Activated naive CD4-positive, alpha-beta T cell treated with Interleukin-2 at 50 U/mL for 16 hours (primary cell): Measurements from ENCODE around the gene SPTB.

Experiments used
- DNase-seq: peaks from one replicate; pipeline ENCODE4 v3.0.0-alpha.2; 2020

Gene SPTB

GRCh38 chr14:64782196-64782595 is 97.5 kb downstream of the SPTB start:
- no peak for DNase-seq

GRCh38 chr14:64779472-64779871 is 100.2 kb downstream of the SPTB start:
- DNase-seq = no peak

GRCh38 chr14:64778104-64778754 is 101.5 kb downstream of the SPTB start:
- DNase-seq = no peak

- DNase-seq = no peak
Measured at GRCh38 chr14:64777461-64777860, 102.2 kb downstream of the SPTB start.

GRCh38 chr14:64775081-64775777 is 104.5 kb downstream of the SPTB start:
- DNase-seq = no peak

GRCh38 chr14:64774272-64774671 is 105.4 kb downstream of the SPTB start:
- DNase-seq = no peak

- DNase-seq = no peak
Measured at GRCh38 chr14:64773577-64773976, 106.1 kb downstream of the SPTB start.

GRCh38 chr14:64773046-64773445 is 106.7 kb downstream of the SPTB start:
- DNase-seq = no peak

- DNase-seq = no peak
Measured at GRCh38 chr14:64772397-64772950, 107.2 kb downstream of the SPTB start.

GRCh38 chr14:64771161-64771560 is 108.5 kb downstream of the SPTB start:
- DNase-seq = no peak

GRCh38 chr14:64770751-64771150 is 109.0 kb downstream of the SPTB start:
- no peak for DNase-seq

- no peak for DNase-seq
Measured at GRCh38 chr14:64769096-64770020, 110.3 kb downstream of the SPTB start.

- no peak for DNase-seq
Measured at GRCh38 chr14:64768401-64769095, 111.2 kb downstream of the SPTB start.

- DNase-seq = no peak
Measured at GRCh38 chr14:64767215-64767964, 112.3 kb downstream of the SPTB start.

- no peak for DNase-seq
Measured at GRCh38 chr14:64766430-64767151, 113.1 kb downstream of the SPTB start.

GRCh38 chr14:64765740-64766302 is 113.9 kb downstream of the SPTB start:
- DNase-seq = no peak

GRCh38 chr14:64764641-64765520 is 114.8 kb downstream of the SPTB start:
- DNase-seq = peak; percentile 75

- DNase-seq = peak; percentile 20
Measured at GRCh38 chr14:64763801-64764621, 115.7 kb downstream of the SPTB start.
